K562 (cell line): ENCODE measurements around the gene TUBG2. TPM values are rescaled to one million over a fixed set of nuclear protein-coding genes. Genes with fewer than 3 reads are reported as not detected.

Source experiments
- ATF7 ChIP-seq: fragments of 450-650 bp; IDR thresholded peaks from 2 replicates; pipeline ENCODE4 v1.7.1; 2014; ENCODE audit warnings: mild to moderate bottlenecking, moderate library complexity
- CBFA2T2 ChIP-seq: fragments of 450-650 bp; conservative IDR thresholded peaks from 2 replicates; pipeline ENCODE4 v1.6.1; 2017; ENCODE audit warnings: mild to moderate bottlenecking
- CTCF ChIP-seq, 3 experiments: IDR thresholded peaks in 2 of 3; conservative IDR thresholded peaks in 1 of 3; 2 replicates each; pipeline ENCODE4 v1.5.1; 2011 to 2012; ENCODE audit warnings: low read length in 3 of 3, mild to moderate bottlenecking in 3 of 3, control low read depth in 2 of 3, improper control_type of control experiment in 1 of 3, inconsistent platforms in 1 of 3, low read depth in 1 of 3, mixed read lengths in 1 of 3, moderate library complexity in 1 of 3; ENCODE audit not compliant: insufficient read depth in 2 of 3
- E2F6 ChIP-seq, 2 experiments: IDR thresholded peaks; 2 replicates each; pipeline ENCODE4 v1.6.1; 2011; ENCODE audit warnings: borderline replicate concordance in 1 of 2, control low read depth in 1 of 2, low read depth in 1 of 2, low read length in 1 of 2, mild to moderate bottlenecking in 1 of 2, mixed read lengths in 1 of 2, moderate library complexity in 1 of 2; ENCODE audit not compliant: insufficient read depth in 1 of 2, insufficient read length in 1 of 2, poor library complexity in 1 of 2, severe bottlenecking in 1 of 2; ENCODE audit errors: extremely low read depth in 1 of 2
- E4F1 ChIP-seq: fragments of 250-450 bp; sonication (Bioruptor Pico); IDR thresholded peaks from 2 replicates; pipeline ENCODE4 v1.5.0; 2021; ENCODE audit warnings: mild to moderate bottlenecking, borderline replicate concordance
- HMBOX1 ChIP-seq: sonication (generic); IDR thresholded peaks from 2 replicates; pipeline ENCODE4 v1.6.1; 2016
- KLF6 ChIP-seq: fragments of 250-450 bp; sonication (Bioruptor Pico); IDR thresholded peaks from 2 replicates; pipeline ENCODE4 v1.4.0; 2020; ENCODE audit warnings: mild to moderate bottlenecking, moderate library complexity, borderline replicate concordance
- MAZ ChIP-seq, 2 experiments: fragments of 450-650 bp in 1 of 2; sonication (generic) in 1 of 2; formaldehyde crosslinking; IDR thresholded peaks in 1 of 2; conservative IDR thresholded peaks in 1 of 2; 2 replicates each; pipeline versions ENCODE4 v1.4.0 to v1.5.0; 2020; ENCODE audit warnings: mild to moderate bottlenecking in 1 of 2, missing genetic modification reagents in 1 of 2
- NBN ChIP-seq: fragments of 450-650 bp; IDR thresholded peaks from 2 replicates; pipeline ENCODE4 v1.6.1; 2016; ENCODE audit warnings: low read depth, mild to moderate bottlenecking
- RAD21 ChIP-seq, 2 experiments: fragments of 250-450 bp in 1 of 2; fragments of 450-650 bp in 1 of 2; sonication (Bioruptor Pico) in 1 of 2; formaldehyde crosslinking in 1 of 2; IDR thresholded peaks in 1 of 2; conservative IDR thresholded peaks in 1 of 2; 2 replicates each; pipeline versions ENCODE4 v1.4.0 to v1.8.0; 2020 to 2022; ENCODE audit warnings: mild to moderate bottlenecking in 2 of 2, moderate library complexity in 1 of 2
- RCOR1 ChIP-seq, 2 experiments: IDR thresholded peaks; 2 replicates each; pipeline ENCODE4 v1.6.1; 2012; ENCODE audit warnings: low read depth in 2 of 2, low read length in 2 of 2, borderline replicate concordance in 1 of 2, improper control_type of control experiment in 1 of 2
- SOX6 ChIP-seq: fragments of 450-650 bp; IDR thresholded peaks from 2 replicates; pipeline ENCODE4 v1.6.1; 2014; ENCODE audit warnings: mild to moderate bottlenecking
- SRF ChIP-seq, 2 experiments: fragments of 250-450, 450-650 bp in 1 of 2; sonication (Bioruptor Pico) in 1 of 2; sonication (generic) in 1 of 2; formaldehyde crosslinking; IDR thresholded peaks; 2 replicates each; pipeline versions ENCODE4 v1.5.0 to v1.5.1; 2020 to 2022; ENCODE audit warnings: mild to moderate bottlenecking in 1 of 2, missing genetic modification reagents in 1 of 2
- STAT5B ChIP-seq: fragments of 250-450 bp; sonication (Bioruptor Pico); IDR thresholded peaks from 2 replicates; pipeline ENCODE4 v1.8.0; 2021; ENCODE audit warnings: mild to moderate bottlenecking, inconsistent platforms
- ZBTB33 ChIP-seq: sonication (generic); formaldehyde crosslinking; IDR thresholded peaks from 2 replicates; pipeline ENCODE4 v1.8.1; 2023; ENCODE audit warnings: mild to moderate bottlenecking, missing genetic modification reagents
- ZC3H8 ChIP-seq: fragments of 450-650 bp; IDR thresholded peaks from 2 replicates; pipeline ENCODE4 v1.6.1; 2017
- ZEB2 ChIP-seq: fragments of 450-650 bp; IDR thresholded peaks from 2 replicates; pipeline ENCODE4 v1.6.1; 2016
- polyA plus RNA-seq, 8 experiments: library from polyadenylated mRNA; depleted of rRNA in 4 of 8; stranded (reverse) in 5 of 8; unstranded in 3 of 8; fragments of >200 nt; fragmentation: Nextera tagmentation in 2 of 8; fragmentation: Illumina TruSeq in 1 of 8; extraction: Ambion mirVana in 2 of 8; extraction: Trizol in 1 of 8; gene quantifications; 2 replicates each; pipeline versions ENCODE4 v1.2.1 to v1.2.3, GENCODE V29; 2011 to 2014; ENCODE audit warnings: inconsistent platforms in 1 of 8, missing spikeins in 1 of 8
- total RNA-seq, 7 experiments: library from RNA; depleted of rRNA in 6 of 7; stranded (reverse); fragments of >200 nt in 6 of 7; fragmentation: Illumina TruSeq in 2 of 7; extraction: Trizol in 2 of 7; gene quantifications; 2 replicates each; pipeline versions ENCODE4 v1.2.1 to v1.2.3, GENCODE V29; 2011 to 2021; ENCODE audit warnings: low replicate concordance in 1 of 7

The TUBG2 gene
- total and polyA plus RNA-seq, 9 of the 15 experiments (the other 6 are each of a cell fraction or from before 2014, with no cell fraction given): 0.09 to 0.80 (median 0.24) TPM; not detected in 2

GRCh38 chr17:42618442-42619150 lies 40.5 kb upstream of the TUBG2 start (continued):
- TF ChIP-seq ZEB2 (peak; percentile 63; the same call in 1 of the 2 replicates), ZC3H8 (no peak), SOX6 (0 out of 2 replicates have a peak, but pooled peaks have one; percentile 43), NBN (peak; percentile 69; the same call in 1 of the 2 replicates), ATF7 (peak; percentile 31; the same call in 1 of the 2 replicates), SRF (CRISPR knock-in tag; IDR thresholded peaks at IDR 0.05) (0 out of 4 replicates have a peak, but pooled peaks of 1 of the 2 experiments have one; percentile 48), CBFA2T2 (0 out of 2 replicates have a peak, but pooled peaks have one; percentile 23), MAZ (CRISPR knock-in tag; conservative IDR thresholded peaks at IDR 0.05 in 1 of 2, IDR thresholded peaks at IDR 0.05 in 1 of 2) (peak in 1 of 2 experiments; percentile 82; a peak in 2 of 4 replicates), RAD21 (CRISPR knock-in tag; conservative IDR thresholded peaks at IDR 0.05 in 1 of 2, IDR thresholded peaks at IDR 0.05 in 1 of 2) (peak; percentile 56 to 76), HMBOX1 (peak; percentile 57; the same call in 1 of the 2 replicates), RCOR1 (IDR thresholded peaks at IDR 0.05; ENCODE audit: borderline replicate concordance in 1 of 2, low read depth in 2 of 2, low read length in 2 of 2) (peak in 1 of 2 experiments; percentile 62; a peak in 1 of 4 replicates), KLF6 (CRISPR knock-in tag) (no peak), E2F6 (IDR thresholded peaks at IDR 0.05; ENCODE audit: borderline replicate concordance in 1 of 2, extremely low read depth in 1 of 2, insufficient read depth in 1 of 2, insufficient read length in 1 of 2, low read depth in 1 of 2, low read length in 1 of 2, poor library complexity in 1 of 2, severe bottlenecking in 1 of 2) (peak in 1 of 2 experiments; percentile 18), E4F1 (CRISPR knock-in tag) (no peak), CTCF (IDR thresholded peaks at IDR 0.05 in 2 of 3, conservative IDR thresholded peaks at IDR 0.05 in 1 of 3; ENCODE audit: insufficient read depth in 2 of 3, low read depth in 1 of 3, low read length in 3 of 3) (peak; percentile 65 to 93 (median 87)), ZBTB33 (CRISPR knock-in tag) (no peak), STAT5B (CRISPR knock-in tag) (no peak)
